Neural cell (in vitro differentiated cells): ENCODE measurements around the gene CDK5RAP1. TPM values are rescaled to one million over a fixed set of nuclear protein-coding genes. Genes with fewer than 3 reads are reported as not detected.

Experiments
- H2AFZ ChIP-seq: fragments of 200-600, 300-800 bp; sonication (generic), shearing (Covaris generic); 2 replicates; pipeline ENCODE4 v1.6.0; 2014; ENCODE audit warnings: low read depth, mild to moderate bottlenecking, antibody characterized with exemption, low read length, moderate library complexity
- H3F3A ChIP-seq: fragments of 200-600 bp; shearing (Covaris generic); 2 replicates; pipeline ENCODE4 v1.6.1; 2016; ENCODE audit warnings: mild to moderate bottlenecking, moderate library complexity, mixed read lengths, antibody characterized with exemption, low read length; ENCODE audit not compliant: insufficient read depth, poor library complexity, severe bottlenecking
- H3K27ac ChIP-seq: fragments of 200-600, 300-800 bp; sonication (generic), shearing (Covaris generic); 2 replicates; pipeline ENCODE4 v1.5.1; 2014; ENCODE audit warnings: mild to moderate bottlenecking, low read length, moderate library complexity
- H3K27me3 ChIP-seq: fragments of 300-800, 200-600 bp; sonication (generic), shearing (Covaris generic); 2 replicates; pipeline ENCODE4 v1.6.0; 2014; ENCODE audit warnings: mild to moderate bottlenecking, low read depth, low read length, moderate library complexity; ENCODE audit not compliant: insufficient read depth
- H3K36me3 ChIP-seq: fragments of 300-800, 200-600 bp; sonication (generic), shearing (Covaris generic); 2 replicates; pipeline ENCODE4 v1.5.1; 2014; ENCODE audit warnings: mild to moderate bottlenecking, antibody characterized with exemption, low read length, moderate library complexity; ENCODE audit not compliant: insufficient read depth
- H3K4me2 ChIP-seq: fragments of 300-800, 200-600 bp; sonication (generic), shearing (Covaris generic); 2 replicates; pipeline ENCODE4 v1.6.0; 2014; ENCODE audit warnings: mild to moderate bottlenecking, low read length
- H3K4me3 ChIP-seq: fragments of 300-800, 200-600 bp; sonication (generic), shearing (Covaris generic); 2 replicates; pipeline ENCODE4 v1.5.1; 2014; ENCODE audit warnings: mild to moderate bottlenecking, low read length, moderate library complexity
- H3K79me2 ChIP-seq: fragments of 200-600 bp; shearing (Covaris generic); replicated peaks from 2 replicates; pipeline ENCODE4 v1.6.0; 2014; ENCODE audit warnings: mild to moderate bottlenecking, low read length, moderate library complexity; ENCODE audit not compliant: insufficient read depth
- H3K9ac ChIP-seq: fragments of 300-800, 200-600 bp; sonication (generic), shearing (Covaris generic); 2 replicates; pipeline ENCODE4 v1.6.1; 2016; ENCODE audit warnings: mild to moderate bottlenecking, low read length, mixed read lengths
- H3K9me2 ChIP-seq: fragments of 200-600 bp; shearing (Covaris generic); 2 replicates; pipeline ENCODE4 v1.6.1; 2016; ENCODE audit warnings: mild to moderate bottlenecking, low read length, mixed read lengths; ENCODE audit not compliant: insufficient read depth
- H3K9me3 ChIP-seq: fragments of 200-600, 300-800 bp; sonication (generic), shearing (Covaris generic); 2 replicates; pipeline ENCODE4 v1.6.1; 2016; ENCODE audit warnings: mild to moderate bottlenecking, mixed run types, low read length, moderate library complexity, mixed read lengths
- H4K20me1 ChIP-seq: fragments of 200-600 bp; shearing (Covaris generic); 2 replicates; pipeline ENCODE4 v1.6.1; 2016; ENCODE audit warnings: mild to moderate bottlenecking, mixed run types; ENCODE audit not compliant: insufficient read depth
- EP300 ChIP-seq: fragments of 450-650 bp; conservative IDR thresholded peaks from 2 replicates; pipeline ENCODE4 v1.6.1; 2014; ENCODE audit warnings: antibody characterized with exemption, mild to moderate bottlenecking, moderate library complexity; ENCODE audit not compliant: poor library complexity, severe bottlenecking
- EZH2 ChIP-seq: fragments of 200-600, 300-800 bp; shearing (Covaris generic), sonication (generic); IDR thresholded peaks from 2 replicates; pipeline ENCODE4 v1.6.1; 2014; ENCODE audit warnings: antibody characterized with exemption, low read length, borderline replicate concordance, mild to moderate bottlenecking; ENCODE audit not compliant: insufficient read depth, poor library complexity, severe bottlenecking
- MXI1 ChIP-seq: fragments of 450-650 bp; conservative IDR thresholded peaks from 2 replicates; pipeline ENCODE4 v1.6.1; 2014; ENCODE audit warnings: antibody characterized with exemption, mild to moderate bottlenecking; ENCODE audit not compliant: poor library complexity, severe bottlenecking
- POLR2AphosphoS5 ChIP-seq: IDR thresholded peaks from 2 replicates; pipeline ENCODE4 v1.6.1; 2012
- RAD21 ChIP-seq: fragments of 450-650 bp; conservative IDR thresholded peaks from 2 replicates; pipeline ENCODE4 v1.6.1; 2014; ENCODE audit warnings: antibody characterized with exemption, mild to moderate bottlenecking, moderate library complexity
- SMC3 ChIP-seq: fragments of 450-650 bp; conservative IDR thresholded peaks from 2 replicates; pipeline ENCODE4 v1.6.1; 2014; ENCODE audit warnings: antibody characterized with exemption, mild to moderate bottlenecking, moderate library complexity; ENCODE audit not compliant: poor library complexity
- TAF1 ChIP-seq: IDR thresholded peaks from 2 replicates; pipeline ENCODE4 v1.6.1; 2012; ENCODE audit warnings: low read depth
- polyA plus RNA-seq: library from polyadenylated mRNA; depleted of rRNA; stranded (reverse); fragments of >200 nt; gene quantifications from 2 replicates; pipeline ENCODE4 v1.2.3, GENCODE V29; 2014
- TF ChIP-seq, protein P1 (sequence below): fragments of 450-650 bp; IDR thresholded peaks from 2 replicates; pipeline ENCODE4 v1.5.1; 2014; ENCODE audit warnings: antibody characterized with exemption, mild to moderate bottlenecking, moderate library complexity; ENCODE audit not compliant: poor library complexity, severe bottlenecking
- TF ChIP-seq, protein P2 (sequence below): IDR thresholded peaks from 2 replicates; pipeline ENCODE4 v1.6.1; 2012; ENCODE audit warnings: borderline replicate concordance

Gene CDK5RAP1
- polyA plus RNA-seq, 1 donor from 2014 or later: 47.2 TPM

DNA sequence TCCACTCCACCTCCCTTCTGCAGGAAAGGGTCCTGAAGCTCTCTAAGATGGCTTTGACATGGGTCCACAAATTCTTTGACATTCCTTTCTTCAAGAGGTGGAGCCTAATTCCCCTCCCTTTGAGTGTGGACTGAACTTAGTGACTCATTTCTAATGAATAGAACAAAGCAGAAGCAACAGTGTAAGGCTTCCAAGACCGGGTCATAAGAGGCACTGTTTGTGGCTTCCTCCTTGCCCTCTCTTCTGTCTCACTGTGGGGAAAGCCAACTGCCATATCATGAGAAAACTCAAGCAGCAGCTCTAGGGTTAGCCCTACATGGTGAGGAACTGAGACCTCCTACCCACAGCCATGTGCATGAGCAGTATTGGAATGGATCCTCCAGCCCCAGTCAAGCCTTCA is 5.9 kb upstream of the CDK5RAP1 start:
- H3K27ac ChIP-seq: no peak overlapping the region
- H3K9me3 ChIP-seq: no peaks in the 10 kb centered on the region
- TF ChIP-seq, protein P1, sequence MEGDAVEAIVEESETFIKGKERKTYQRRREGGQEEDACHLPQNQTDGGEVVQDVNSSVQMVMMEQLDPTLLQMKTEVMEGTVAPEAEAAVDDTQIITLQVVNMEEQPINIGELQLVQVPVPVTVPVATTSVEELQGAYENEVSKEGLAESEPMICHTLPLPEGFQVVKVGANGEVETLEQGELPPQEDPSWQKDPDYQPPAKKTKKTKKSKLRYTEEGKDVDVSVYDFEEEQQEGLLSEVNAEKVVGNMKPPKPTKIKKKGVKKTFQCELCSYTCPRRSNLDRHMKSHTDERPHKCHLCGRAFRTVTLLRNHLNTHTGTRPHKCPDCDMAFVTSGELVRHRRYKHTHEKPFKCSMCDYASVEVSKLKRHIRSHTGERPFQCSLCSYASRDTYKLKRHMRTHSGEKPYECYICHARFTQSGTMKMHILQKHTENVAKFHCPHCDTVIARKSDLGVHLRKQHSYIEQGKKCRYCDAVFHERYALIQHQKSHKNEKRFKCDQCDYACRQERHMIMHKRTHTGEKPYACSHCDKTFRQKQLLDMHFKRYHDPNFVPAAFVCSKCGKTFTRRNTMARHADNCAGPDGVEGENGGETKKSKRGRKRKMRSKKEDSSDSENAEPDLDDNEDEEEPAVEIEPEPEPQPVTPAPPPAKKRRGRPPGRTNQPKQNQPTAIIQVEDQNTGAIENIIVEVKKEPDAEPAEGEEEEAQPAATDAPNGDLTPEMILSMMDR: no peak
- TF ChIP-seq SMC3 (no peak), MXI1 (no peak), TAF1 (no peak), EZH2 (no peak), EP300 (no peak), POLR2AphosphoS5 (no peak), RAD21 (no peak)
- TF ChIP-seq, protein P2, sequence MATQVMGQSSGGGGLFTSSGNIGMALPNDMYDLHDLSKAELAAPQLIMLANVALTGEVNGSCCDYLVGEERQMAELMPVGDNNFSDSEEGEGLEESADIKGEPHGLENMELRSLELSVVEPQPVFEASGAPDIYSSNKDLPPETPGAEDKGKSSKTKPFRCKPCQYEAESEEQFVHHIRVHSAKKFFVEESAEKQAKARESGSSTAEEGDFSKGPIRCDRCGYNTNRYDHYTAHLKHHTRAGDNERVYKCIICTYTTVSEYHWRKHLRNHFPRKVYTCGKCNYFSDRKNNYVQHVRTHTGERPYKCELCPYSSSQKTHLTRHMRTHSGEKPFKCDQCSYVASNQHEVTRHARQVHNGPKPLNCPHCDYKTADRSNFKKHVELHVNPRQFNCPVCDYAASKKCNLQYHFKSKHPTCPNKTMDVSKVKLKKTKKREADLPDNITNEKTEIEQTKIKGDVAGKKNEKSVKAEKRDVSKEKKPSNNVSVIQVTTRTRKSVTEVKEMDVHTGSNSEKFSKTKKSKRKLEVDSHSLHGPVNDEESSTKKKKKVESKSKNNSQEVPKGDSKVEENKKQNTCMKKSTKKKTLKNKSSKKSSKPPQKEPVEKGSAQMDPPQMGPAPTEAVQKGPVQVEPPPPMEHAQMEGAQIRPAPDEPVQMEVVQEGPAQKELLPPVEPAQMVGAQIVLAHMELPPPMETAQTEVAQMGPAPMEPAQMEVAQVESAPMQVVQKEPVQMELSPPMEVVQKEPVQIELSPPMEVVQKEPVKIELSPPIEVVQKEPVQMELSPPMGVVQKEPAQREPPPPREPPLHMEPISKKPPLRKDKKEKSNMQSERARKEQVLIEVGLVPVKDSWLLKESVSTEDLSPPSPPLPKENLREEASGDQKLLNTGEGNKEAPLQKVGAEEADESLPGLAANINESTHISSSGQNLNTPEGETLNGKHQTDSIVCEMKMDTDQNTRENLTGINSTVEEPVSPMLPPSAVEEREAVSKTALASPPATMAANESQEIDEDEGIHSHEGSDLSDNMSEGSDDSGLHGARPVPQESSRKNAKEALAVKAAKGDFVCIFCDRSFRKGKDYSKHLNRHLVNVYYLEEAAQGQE: no peak
- H3F3A ChIP-seq: no peaks in the 10 kb centered on the region
- peaks cover under 1% of the 10 kb centered on the region for H3K79me2 ChIP-seq
- no peak overlapping the region for H3K4me2 ChIP-seq
- H3K4me3 ChIP-seq: no peak overlapping the region
- H3K9me2 ChIP-seq: no peaks in the 10 kb centered on the region
- H3K36me3 ChIP-seq: no peaks in the 10 kb centered on the region
- no peak overlapping the region for H2AFZ ChIP-seq
- H4K20me1 ChIP-seq: no peaks in the 10 kb centered on the region
- no peak overlapping the region for H3K9ac ChIP-seq
- H3K27me3 ChIP-seq: no peaks in the 10 kb centered on the region

DNA sequence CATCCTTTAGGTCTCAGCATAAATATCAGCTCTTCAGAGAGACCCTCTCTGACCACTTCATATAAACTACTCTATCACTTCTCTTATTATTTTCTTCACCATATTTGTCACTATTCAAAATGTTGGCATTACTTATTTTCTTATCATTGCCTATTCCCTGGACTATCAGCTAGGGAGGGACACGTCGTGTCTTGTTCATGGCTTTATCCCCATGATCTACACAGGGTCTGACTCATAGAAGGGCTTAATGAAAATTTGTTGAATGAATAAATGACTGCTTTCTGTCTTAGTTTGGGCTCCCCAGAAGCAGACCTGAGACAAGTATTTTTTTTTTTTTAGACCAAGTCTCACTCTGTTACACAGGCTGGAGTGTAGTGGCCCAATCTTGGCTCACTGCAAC is 3.0 kb upstream of the CDK5RAP1 start:
- Histone ChIP-seq H3K4me3 (no peak overlapping the region), H3K9me3 (no peaks in the 10 kb centered on the region), H3K36me3 (no peaks in the 10 kb centered on the region), H2AFZ (no peak overlapping the region), H3K27ac (no peak overlapping the region), H3F3A (no peaks in the 10 kb centered on the region), H3K9ac (no peak overlapping the region), H4K20me1 (no peaks in the 10 kb centered on the region), H3K79me2 (peaks cover 22% of the 10 kb centered on the region), H3K27me3 (no peaks in the 10 kb centered on the region), H3K9me2 (no peaks in the 10 kb centered on the region), H3K4me2 (no peak overlapping the region)
- TF ChIP-seq, protein P2: no peak
- no peak for TF ChIP-seq EP300
- no peak for TF ChIP-seq SMC3
- TF ChIP-seq POLR2AphosphoS5: no peak
- no peak for TF ChIP-seq EZH2
- TF ChIP-seq, protein P1: no peak
- TF ChIP-seq RAD21: no peak
- TF ChIP-seq MXI1: no peak
- TF ChIP-seq TAF1: no peak
